Stimulated activated CD4-positive, alpha-beta T cell treated with anti-CD3 and anti-CD28 coated beads, Interleukin-12 subunit alpha, Interleukin-12 subunit beta, amount 100 ng/mL, for 24 hours (primary cell): ENCODE results near the gene PPP1R17.

Source experiments
- DNase-seq, 2 experiments: peaks; one replicate each; pipeline ENCODE4 v3.0.0-alpha.2; 2020; ENCODE audit warnings: low read depth in 2 of 2

PPP1R17 gene

GRCh38 chr7:31687024-31687748 is at the start of gene PPP1R17:
TSS of gene PPP1R17 (plus strand) at chr7:31687215. CDS start at chr7:31692442, 5,227 bp downstream.
- DNase-seq: no peak

GRCh38 chr7:31640381-31640780 is 46.6 kb upstream of the PPP1R17 start:
- no peak for DNase-seq

- no peak for DNase-seq
Measured at GRCh38 chr7:31642681-31643115, 44.3 kb upstream of the PPP1R17 start.

GRCh38 chr7:31646942-31647341 is 40.1 kb upstream of the PPP1R17 start:
- DNase-seq: no peak

- DNase-seq: no peak
Measured at GRCh38 chr7:31647511-31647910, 39.5 kb upstream of the PPP1R17 start.

- DNase-seq: no peak
Measured at GRCh38 chr7:31648288-31648687, 38.7 kb upstream of the PPP1R17 start.

GRCh38 chr7:31648880-31649279 is 38.1 kb upstream of the PPP1R17 start:
- DNase-seq: no peak

GRCh38 chr7:31651234-31652062 is 35.6 kb upstream of the PPP1R17 start:
- DNase-seq: no peak

- DNase-seq: no peak
Measured at GRCh38 chr7:31652063-31652326, 35.0 kb upstream of the PPP1R17 start.

GRCh38 chr7:31663072-31663471 is 23.9 kb upstream of the PPP1R17 start:
- no peak for DNase-seq

GRCh38 chr7:31664890-31665289 is 22.1 kb upstream of the PPP1R17 start:
- no peak for DNase-seq

GRCh38 chr7:31665546-31665945 is 21.5 kb upstream of the PPP1R17 start:
- no peak for DNase-seq

GRCh38 chr7:31669461-31669860 is 17.6 kb upstream of the PPP1R17 start:
- no peak for DNase-seq

GRCh38 chr7:31679574-31680305 is 7.3 kb upstream of the PPP1R17 start:
- no peak for DNase-seq

GRCh38 chr7:31683445-31684225 is 3.4 kb upstream of the PPP1R17 start:
- DNase-seq: no peak

- DNase-seq: no peak
Measured at GRCh38 chr7:31688372-31688771, 1.4 kb downstream of the PPP1R17 start.

GRCh38 chr7:31688996-31689395 is 2.0 kb downstream of the PPP1R17 start:
- DNase-seq: no peak

GRCh38 chr7:31690935-31691334 is 3.9 kb downstream of the PPP1R17 start:
- DNase-seq: no peak

GRCh38 chr7:31692451-31692850 is 5.4 kb downstream of the PPP1R17 start:
- no peak for DNase-seq

- no peak for DNase-seq
Measured at GRCh38 chr7:31692871-31693270, 5.9 kb downstream of the PPP1R17 start.

- no peak for DNase-seq
Measured at GRCh38 chr7:31695859-31696614, 9.0 kb downstream of the PPP1R17 start.
